Parathyroid adenoma (tissue), 2 donors: ENCODE measurements around the gene GRB14.

Experiments used
- H2AFZ ChIP-seq: fragments of 300-600 bp; sonication (generic); one replicate; pipeline ENCODE4 v1.7.0; 2017; ENCODE audit warnings: antibody characterized with exemption, mild to moderate bottlenecking
- H3K27ac ChIP-seq: fragments of 300-600 bp; sonication (generic); one replicate; pipeline ENCODE4 v1.7.0; 2017
- H3K27me3 ChIP-seq: fragments of 300-600 bp; sonication (generic); one replicate; pipeline ENCODE4 v1.7.0; 2017; ENCODE audit warnings: low read length; ENCODE audit not compliant: control insufficient read depth, insufficient read depth
- H3K36me3 ChIP-seq: fragments of 300-600 bp; sonication (generic); one replicate; pipeline ENCODE4 v1.7.0; 2017; ENCODE audit warnings: low read length; ENCODE audit not compliant: control insufficient read depth, insufficient read depth
- H3K4me1 ChIP-seq: fragments of 300-600 bp; sonication (generic); one replicate; pipeline ENCODE4 v1.7.0; 2017; ENCODE audit warnings: control low read depth
- H3K4me2 ChIP-seq: fragments of 300-600 bp; sonication (generic); one replicate; pipeline ENCODE4 v1.7.0; 2017; ENCODE audit warnings: low read length
- H3K4me3 ChIP-seq: fragments of 300-600 bp; sonication (generic); one replicate; pipeline ENCODE4 v1.7.0; 2017; ENCODE audit warnings: low read depth, low read length
- H3K79me2 ChIP-seq: fragments of 300-600 bp; sonication (generic); one replicate; pipeline ENCODE4 v1.7.0; 2017; ENCODE audit warnings: control low read depth
- H3K9ac ChIP-seq: fragments of 300-600 bp; sonication (generic); one replicate; pipeline ENCODE4 v1.7.0; 2017; ENCODE audit warnings: mild to moderate bottlenecking
- H3K9me3 ChIP-seq: fragments of 300-600 bp; sonication (generic); one replicate; pipeline ENCODE4 v1.7.0; 2017; ENCODE audit warnings: low read length; ENCODE audit not compliant: control insufficient read depth
- TF ChIP-seq, protein P1 (sequence below): fragments of 300-600 bp; sonication (generic); IDR thresholded peaks from one replicate; pipeline ENCODE4 v1.7.0; 2017; ENCODE audit warnings: antibody characterized with exemption, mild to moderate bottlenecking
- donor health status: primary hyperparathyroidism.

Gene GRB14

DNA sequence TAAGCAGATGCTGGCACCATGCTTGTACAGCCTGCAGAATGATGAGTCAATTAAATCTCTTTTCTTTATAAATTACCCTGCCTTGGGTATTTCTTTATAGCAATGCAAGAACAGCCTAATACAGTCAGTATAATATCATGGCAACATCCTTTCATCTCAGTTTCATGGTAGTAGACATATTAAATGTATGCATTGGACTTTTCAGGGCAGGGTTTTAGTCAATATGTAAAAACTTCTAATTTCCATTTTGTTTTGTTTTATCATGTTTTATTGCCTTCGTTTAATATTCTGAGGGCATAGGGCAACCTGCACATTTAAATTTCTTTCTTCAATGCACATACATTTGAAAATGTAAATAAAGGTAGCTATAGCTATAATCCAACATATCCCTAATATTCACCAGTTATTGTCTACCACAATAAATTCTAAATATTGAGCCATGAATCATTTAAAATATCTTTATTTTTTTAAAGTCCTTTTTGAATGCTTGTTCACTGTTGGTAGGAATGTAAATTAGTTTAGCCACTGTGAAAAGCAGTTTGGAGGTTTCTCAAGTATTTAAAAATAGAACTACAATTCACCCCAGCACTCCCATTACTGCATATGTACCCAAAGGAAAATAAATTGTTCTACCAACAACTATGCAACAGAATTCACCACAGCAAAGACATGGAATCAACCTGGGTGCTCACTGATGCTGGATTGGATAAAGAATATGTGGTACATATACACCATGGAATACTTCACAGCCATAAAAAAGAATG lies 41.8 kb upstream of the GRB14 start:
- TF ChIP-seq, protein P1, sequence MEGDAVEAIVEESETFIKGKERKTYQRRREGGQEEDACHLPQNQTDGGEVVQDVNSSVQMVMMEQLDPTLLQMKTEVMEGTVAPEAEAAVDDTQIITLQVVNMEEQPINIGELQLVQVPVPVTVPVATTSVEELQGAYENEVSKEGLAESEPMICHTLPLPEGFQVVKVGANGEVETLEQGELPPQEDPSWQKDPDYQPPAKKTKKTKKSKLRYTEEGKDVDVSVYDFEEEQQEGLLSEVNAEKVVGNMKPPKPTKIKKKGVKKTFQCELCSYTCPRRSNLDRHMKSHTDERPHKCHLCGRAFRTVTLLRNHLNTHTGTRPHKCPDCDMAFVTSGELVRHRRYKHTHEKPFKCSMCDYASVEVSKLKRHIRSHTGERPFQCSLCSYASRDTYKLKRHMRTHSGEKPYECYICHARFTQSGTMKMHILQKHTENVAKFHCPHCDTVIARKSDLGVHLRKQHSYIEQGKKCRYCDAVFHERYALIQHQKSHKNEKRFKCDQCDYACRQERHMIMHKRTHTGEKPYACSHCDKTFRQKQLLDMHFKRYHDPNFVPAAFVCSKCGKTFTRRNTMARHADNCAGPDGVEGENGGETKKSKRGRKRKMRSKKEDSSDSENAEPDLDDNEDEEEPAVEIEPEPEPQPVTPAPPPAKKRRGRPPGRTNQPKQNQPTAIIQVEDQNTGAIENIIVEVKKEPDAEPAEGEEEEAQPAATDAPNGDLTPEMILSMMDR = no peak
- no peaks in the 10 kb centered on the region for H3K9me3 ChIP-seq
- H3K4me1 ChIP-seq = no peaks in the 10 kb centered on the region
- H3K27me3 ChIP-seq = no peaks in the 10 kb centered on the region
- H3K27ac ChIP-seq = no peak overlapping the region
- H3K4me3 ChIP-seq = no peak overlapping the region
- no peak overlapping the region for H2AFZ ChIP-seq
- no peak overlapping the region for H3K9ac ChIP-seq
- no peaks in the 10 kb centered on the region for H3K36me3 ChIP-seq
- no peak overlapping the region for H3K4me2 ChIP-seq
- H3K79me2 ChIP-seq = no peaks in the 10 kb centered on the region

DNA sequence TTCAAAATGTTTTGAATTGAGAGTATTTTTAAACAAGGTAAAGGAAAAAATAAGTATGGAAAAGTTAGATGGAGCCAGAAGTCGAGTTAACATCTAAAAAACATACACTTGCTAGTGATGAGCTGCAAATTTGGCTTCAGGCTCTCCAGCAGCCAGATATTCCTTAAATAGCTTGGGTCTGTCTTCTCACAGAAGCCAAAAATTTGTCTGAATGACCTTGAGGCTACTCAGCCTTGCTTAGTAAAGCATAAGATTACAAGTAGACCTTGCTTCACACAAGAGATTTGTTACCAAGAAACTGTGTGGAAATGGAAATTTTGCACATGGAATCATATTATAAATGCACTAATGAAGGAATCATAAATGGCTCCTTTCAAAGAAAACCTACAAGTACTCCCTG lies 40.8 kb upstream of the GRB14 start:
- H3K27me3 ChIP-seq = no peaks in the 10 kb centered on the region
- H2AFZ ChIP-seq = no peak overlapping the region
- no peaks in the 10 kb centered on the region for H3K79me2 ChIP-seq
- H3K4me1 ChIP-seq = no peaks in the 10 kb centered on the region
- H3K9ac ChIP-seq = no peak overlapping the region
- no peaks in the 10 kb centered on the region for H3K9me3 ChIP-seq
- H3K4me3 ChIP-seq = no peak overlapping the region
- TF ChIP-seq, protein P1 = no peak
- no peak overlapping the region for H3K4me2 ChIP-seq
- H3K27ac ChIP-seq = no peak overlapping the region
- H3K36me3 ChIP-seq = no peaks in the 10 kb centered on the region

DNA sequence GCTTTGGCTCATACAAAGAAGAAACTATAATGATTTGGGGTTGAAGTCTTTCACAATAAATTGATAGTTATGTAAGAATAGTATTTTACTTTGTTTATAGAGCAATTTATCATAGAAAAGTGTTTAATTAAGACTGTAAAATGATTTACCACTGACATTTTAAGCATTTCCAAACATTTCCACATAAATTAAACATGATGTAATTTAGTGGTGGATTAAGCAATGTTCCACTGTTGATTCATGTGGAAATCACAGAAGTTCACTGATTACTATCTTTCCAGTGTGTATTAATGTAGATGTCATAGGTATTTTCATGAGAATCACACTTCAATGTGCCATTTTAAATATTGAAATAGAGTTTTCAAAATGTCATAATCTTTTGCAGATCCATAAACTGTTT lies 40.1 kb upstream of the GRB14 start:
- Histone ChIP-seq H3K9me3 (no peaks in the 10 kb centered on the region), H3K9ac (no peak overlapping the region), H3K79me2 (no peaks in the 10 kb centered on the region), H3K4me2 (no peak overlapping the region), H3K27me3 (no peaks in the 10 kb centered on the region), H3K36me3 (no peaks in the 10 kb centered on the region), H3K27ac (no peak overlapping the region), H3K4me1 (no peaks in the 10 kb centered on the region), H3K4me3 (no peak overlapping the region), H2AFZ (no peak overlapping the region)
- TF ChIP-seq, protein P1 = no peak

DNA sequence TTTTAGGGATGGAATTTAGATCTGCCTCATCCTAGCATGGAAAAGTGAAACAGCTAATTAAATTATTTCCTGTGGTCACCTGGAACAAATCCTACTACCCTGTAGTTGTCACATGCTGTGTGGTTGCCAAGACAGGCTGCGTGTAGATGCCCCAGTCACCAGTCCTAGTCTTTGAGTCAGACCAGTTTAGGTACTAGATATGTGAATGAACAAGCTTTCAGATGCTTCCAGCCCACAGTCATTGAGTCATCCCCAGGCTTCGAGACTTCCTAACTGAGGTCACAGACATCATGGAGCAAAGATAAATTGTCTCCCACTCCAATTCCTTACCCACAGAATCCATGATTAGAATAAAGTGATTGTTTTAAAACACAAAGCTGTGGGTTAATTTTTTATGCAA lies 35.8 kb upstream of the GRB14 start:
- Histone ChIP-seq H3K27ac (no peak overlapping the region), H3K27me3 (no peaks in the 10 kb centered on the region), H3K36me3 (no peaks in the 10 kb centered on the region)

More for the DNA sequence above, 35.8 kb upstream of the GRB14 start:
- H3K79me2 ChIP-seq = no peaks in the 10 kb centered on the region
- TF ChIP-seq, protein P1 = no peak
- no peak overlapping the region for H3K9ac ChIP-seq
- H3K4me3 ChIP-seq = no peak overlapping the region
- H3K9me3 ChIP-seq = no peaks in the 10 kb centered on the region
- no peak overlapping the region for H2AFZ ChIP-seq
- no peaks in the 10 kb centered on the region for H3K4me1 ChIP-seq
- no peak overlapping the region for H3K4me2 ChIP-seq
